Peyer's patch (tissue), 4 donors: ENCODE results near the gene DMPK. TPM values are rescaled to one million over a fixed set of nuclear protein-coding genes. Genes with fewer than 3 reads are reported as not detected.

Experiments used
- DNase-seq, 3 donors: peaks; one replicate each; pipeline ENCODE4 v3.0.0-alpha.2; 2017 to 2019
- H3K27ac ChIP-seq, 4 donors: fragments of 200-600 bp; sonication (generic); one replicate each; pipeline ENCODE4 v1.5.1; 2016 to 2019
- H3K27me3 ChIP-seq, 2 donors: fragments of 200-600 bp; sonication (generic); one replicate each; pipeline ENCODE4 v1.5.1; 2019
- H3K36me3 ChIP-seq, 3 donors: fragments of 200-600 bp; sonication (generic); one replicate each; pipeline ENCODE4 v1.5.1; 2016 to 2019
- H3K4me1 ChIP-seq, 4 donors: fragments of 200-600 bp; sonication (generic); one replicate each; pipeline ENCODE4 v1.5.1; 2016 to 2019
- H3K4me3 ChIP-seq, 4 donors: fragments of 200-600 bp; sonication (generic); 1 replicate in 3 of 4; 2 replicates in 1 of 4; pipeline ENCODE4 v1.5.1; 2016 to 2019; ENCODE audit warnings: mild to moderate bottlenecking in 1 of 4
- H3K9me3 ChIP-seq, 4 donors: fragments of 200-600 bp; sonication (generic); one replicate each; pipeline ENCODE4 v1.5.1; 2016 to 2019; ENCODE audit warnings: mild to moderate bottlenecking in 1 of 4
- POLR2A ChIP-seq, 2 donors: fragments of 450-650 bp; IDR thresholded peaks; one replicate each; pipeline ENCODE4 v1.5.1; 2017; ENCODE audit warnings: antibody characterized with exemption in 2 of 2, mild to moderate bottlenecking in 2 of 2, moderate library complexity in 2 of 2
- total RNA-seq, 4 donors: library from RNA; depleted of rRNA; stranded (reverse); fragments of >200 nt; gene quantifications; one replicate each; pipeline ENCODE4 v1.1.0, GENCODE V29; 2016
- TF ChIP-seq, protein P1 (sequence below), 6 experiments: fragments of 450-650 bp in 4 of 6; fragments of 200-600 bp in 2 of 6; sonication (generic) in 1 of 6; IDR thresholded peaks; one replicate each; pipeline ENCODE4 v1.5.1; 2017 to 2019; ENCODE audit warnings: antibody characterized with exemption in 6 of 6, mild to moderate bottlenecking in 3 of 6, moderate library complexity in 1 of 6

The DMPK gene
- total RNA-seq, 4 donors from 2014 or later, result 10.5 to 63.5 (median 43.5) TPM

DNA sequence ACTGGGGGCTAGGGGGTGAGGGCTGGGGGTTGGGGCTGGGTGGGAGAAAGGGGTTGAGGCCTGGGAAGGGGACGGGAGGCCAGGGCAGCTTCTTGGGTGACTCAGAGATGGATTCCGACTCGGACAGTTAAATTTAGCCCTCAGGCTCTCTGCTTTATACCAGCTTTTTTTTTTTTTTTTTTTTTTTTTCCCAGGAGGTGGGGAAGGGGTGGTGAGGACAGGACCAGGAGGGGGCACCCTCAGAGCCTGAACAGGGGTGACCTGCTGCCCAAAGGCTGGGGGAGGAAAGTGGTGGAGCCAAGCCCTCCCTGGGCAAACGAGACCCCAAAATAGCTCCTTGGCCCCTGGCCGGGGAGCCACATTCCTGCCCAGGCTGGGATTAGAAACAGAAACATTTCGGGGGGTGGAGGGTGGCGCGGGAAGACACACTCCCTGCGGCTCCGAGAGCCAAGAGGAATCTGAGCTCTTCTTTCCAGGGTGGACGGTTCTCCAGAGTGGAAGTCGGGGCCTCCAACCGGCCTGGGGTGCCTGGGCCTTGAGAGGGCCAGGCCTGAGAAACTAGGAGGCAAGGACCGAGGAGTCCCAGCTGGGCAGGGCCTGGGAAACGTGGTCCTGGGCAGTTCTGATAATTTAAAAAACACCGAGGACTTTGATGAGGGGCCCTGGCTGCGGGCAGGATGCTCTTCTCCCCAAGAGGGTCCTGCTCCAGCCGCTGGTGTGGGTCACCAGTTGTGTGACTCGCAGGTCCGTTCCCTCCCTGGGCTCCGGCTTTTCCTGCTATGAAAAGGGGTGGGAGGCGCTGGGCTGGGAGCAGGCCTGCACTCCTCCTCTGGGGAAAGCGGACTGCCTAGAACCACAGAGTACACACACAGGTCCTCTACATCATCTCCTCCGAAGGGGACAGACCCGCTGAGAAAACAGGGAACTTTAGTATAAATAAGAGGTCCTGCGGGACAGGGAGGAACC lies 813 bp upstream of the DMPK start:
- TF ChIP-seq, protein P1, sequence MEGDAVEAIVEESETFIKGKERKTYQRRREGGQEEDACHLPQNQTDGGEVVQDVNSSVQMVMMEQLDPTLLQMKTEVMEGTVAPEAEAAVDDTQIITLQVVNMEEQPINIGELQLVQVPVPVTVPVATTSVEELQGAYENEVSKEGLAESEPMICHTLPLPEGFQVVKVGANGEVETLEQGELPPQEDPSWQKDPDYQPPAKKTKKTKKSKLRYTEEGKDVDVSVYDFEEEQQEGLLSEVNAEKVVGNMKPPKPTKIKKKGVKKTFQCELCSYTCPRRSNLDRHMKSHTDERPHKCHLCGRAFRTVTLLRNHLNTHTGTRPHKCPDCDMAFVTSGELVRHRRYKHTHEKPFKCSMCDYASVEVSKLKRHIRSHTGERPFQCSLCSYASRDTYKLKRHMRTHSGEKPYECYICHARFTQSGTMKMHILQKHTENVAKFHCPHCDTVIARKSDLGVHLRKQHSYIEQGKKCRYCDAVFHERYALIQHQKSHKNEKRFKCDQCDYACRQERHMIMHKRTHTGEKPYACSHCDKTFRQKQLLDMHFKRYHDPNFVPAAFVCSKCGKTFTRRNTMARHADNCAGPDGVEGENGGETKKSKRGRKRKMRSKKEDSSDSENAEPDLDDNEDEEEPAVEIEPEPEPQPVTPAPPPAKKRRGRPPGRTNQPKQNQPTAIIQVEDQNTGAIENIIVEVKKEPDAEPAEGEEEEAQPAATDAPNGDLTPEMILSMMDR (IDR thresholded peaks at IDR 0.05), result no peak
- TF ChIP-seq POLR2A (IDR thresholded peaks at IDR 0.05), result no peak
- Histone ChIP-seq H3K36me3 (peaks cover 0 to 32% (median 0%) of the 10 kb centered on the region in 3 donors), H3K4me3 (peak overlapping the region in 1 of 4 donors; percentile 59), H3K4me1 (peaks cover 0 to 45% (median 15%) of the 10 kb centered on the region in 4 donors), H3K27me3 (no peaks in the 10 kb centered on the region), H3K9me3 (no peaks in the 10 kb centered on the region), H3K27ac (peak overlapping the region; percentile 58 to 88 (median 71))
- DNase-seq, result peak in 1 of 3 donors; percentile 53

- peak overlapping the region; percentile 30 to 59 (median 37) for H3K4me3 ChIP-seq
- no peaks in the 10 kb centered on the region for H3K9me3 ChIP-seq
- H3K36me3 ChIP-seq, result peaks cover 0 to 31% (median 0%) of the 10 kb centered on the region in 3 donors
- TF ChIP-seq, protein P1 (IDR thresholded peaks at IDR 0.05), result no peak
- TF ChIP-seq POLR2A (IDR thresholded peaks at IDR 0.05), result no peak
- H3K4me1 ChIP-seq, result peaks cover 0 to 45% (median 15%) of the 10 kb centered on the region in 4 donors
- peak in 1 of 3 donors; percentile 65 for DNase-seq
- H3K27ac ChIP-seq, result peak overlapping the region; percentile 58 to 88 (median 71)
- no peaks in the 10 kb centered on the region for H3K27me3 ChIP-seq
These were observed 802 bp downstream of the DMPK start for GRCh38 chr19:45781214-45782161.

GRCh38 chr19:45780448-45781213 lies 1.7 kb downstream of the DMPK start:
- Histone ChIP-seq H3K27me3 (no peaks in the 10 kb centered on the region), H3K9me3 (no peaks in the 10 kb centered on the region), H3K4me1 (peaks cover 0 to 45% (median 15%) of the 10 kb centered on the region in 4 donors), H3K27ac (peak overlapping the region in 2 of 4 donors; percentile 76 to 88), H3K36me3 (peaks cover 0 to 23% (median 0%) of the 10 kb centered on the region in 3 donors), H3K4me3 (peak overlapping the region in 2 of 4 donors; percentile 5 to 59)
- TF ChIP-seq, protein P1 (IDR thresholded peaks at IDR 0.05), result no peak
- TF ChIP-seq POLR2A (IDR thresholded peaks at IDR 0.05), result no peak
- peak in 1 of 3 donors; percentile 47 for DNase-seq

DNA sequence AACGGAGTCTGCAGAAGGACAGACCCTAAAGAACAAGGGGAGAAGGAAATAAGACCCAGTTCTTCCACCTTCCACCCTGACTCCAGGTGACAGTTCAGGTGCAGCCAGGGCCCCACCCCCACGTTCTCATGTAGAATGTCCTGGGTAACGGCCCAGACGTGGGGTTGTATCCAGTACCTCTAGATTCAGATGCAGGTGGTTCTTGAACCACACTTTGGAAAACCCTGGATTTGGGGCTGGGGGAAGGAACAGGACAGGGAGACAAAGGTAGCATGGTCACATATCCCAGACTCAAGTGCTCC lies 2.2 kb downstream of the DMPK start:
- Histone ChIP-seq H3K4me3 (peak overlapping the region in 2 of 4 donors; percentile 31 to 59), H3K4me1 (peaks cover 0 to 45% (median 15%) of the 10 kb centered on the region in 4 donors), H3K9me3 (no peaks in the 10 kb centered on the region), H3K27me3 (no peaks in the 10 kb centered on the region), H3K27ac (peak overlapping the region in 1 of 4 donors; percentile 88), H3K36me3 (peaks cover 0 to 17% (median 0%) of the 10 kb centered on the region in 3 donors)
- TF ChIP-seq, protein P1 (IDR thresholded peaks at IDR 0.05), result no peak
- TF ChIP-seq POLR2A (IDR thresholded peaks at IDR 0.05), result no peak
- peak in 1 of 3 donors; percentile 45 for DNase-seq
